ENCODE data around the gene FMO2.

Gene FMO2

GRCh38 chr1:171218661-171219060, 33.6 kb downstream of the FMO2 start:
- Histone ChIP-seq H3K9me3 (no peaks in the 10 kb centered on the region), H3K4me1 (no peaks in the 10 kb centered on the region), H3K4me3 (ENCODE audit: low read depth, low read length) (no peak overlapping the region), H3K27me3 (no peaks in the 10 kb centered on the region), H3K36me3 (no peaks in the 10 kb centered on the region)
- no peak for DNase-seq
- no peak for TF ChIP-seq CTCF (IDR thresholded peaks at IDR 0.05; ENCODE audit: low read depth, low read length)

GRCh38 chr1:171219346-171220080, 34.4 kb downstream of the FMO2 start:
- Histone ChIP-seq H3K9me3 (no peaks in the 10 kb centered on the region), H3K27me3 (no peaks in the 10 kb centered on the region), H3K4me1 (no peaks in the 10 kb centered on the region), H3K36me3 (no peaks in the 10 kb centered on the region), H3K4me3 (ENCODE audit: low read depth, low read length) (no peak overlapping the region)
- TF ChIP-seq CTCF (IDR thresholded peaks at IDR 0.05; ENCODE audit: low read depth, low read length) = no peak
- DNase-seq = no peak

GRCh38 chr1:171220081-171220420, 35.0 kb downstream of the FMO2 start:
- Histone ChIP-seq H3K9me3 (no peaks in the 10 kb centered on the region), H3K36me3 (no peaks in the 10 kb centered on the region), H3K4me3 (ENCODE audit: low read depth, low read length) (no peak overlapping the region), H3K4me1 (no peaks in the 10 kb centered on the region), H3K27me3 (no peaks in the 10 kb centered on the region)
- TF ChIP-seq CTCF (IDR thresholded peaks at IDR 0.05; ENCODE audit: low read depth, low read length) = no peak
- DNase-seq = no peak

GRCh38 chr1:171220581-171221054, 35.5 kb downstream of the FMO2 start:
- TF ChIP-seq CTCF (IDR thresholded peaks at IDR 0.05; ENCODE audit: low read depth, low read length) = no peak
- DNase-seq = no peak
- no peak overlapping the region for H3K4me3 ChIP-seq (ENCODE audit: low read depth, low read length)

GRCh38 chr1:171221665-171222591, 36.8 kb downstream of the FMO2 start:
- TF ChIP-seq CTCF (IDR thresholded peaks at IDR 0.05; ENCODE audit: low read depth, low read length) = no peak
- Histone ChIP-seq H3K9me3 (no peaks in the 10 kb centered on the region), H3K4me3 (ENCODE audit: low read depth, low read length) (no peak overlapping the region), H3K36me3 (no peaks in the 10 kb centered on the region), H3K4me1 (no peaks in the 10 kb centered on the region), H3K27me3 (no peaks in the 10 kb centered on the region)
- no peak for DNase-seq

More at GRCh38 chr1:171220581-171221054, 35.5 kb downstream of the FMO2 start:
- Histone ChIP-seq H3K4me1 (no peaks in the 10 kb centered on the region), H3K9me3 (no peaks in the 10 kb centered on the region), H3K27me3 (no peaks in the 10 kb centered on the region), H3K36me3 (no peaks in the 10 kb centered on the region)

All from BE2C (cell line).